ENCODE measurements around the gene RBMS2.
A peak's percentile ranks its signal among the peaks of the same experiment; 100 is the strongest.

RBMS2 gene

GRCh38 chr12:56632701-56633467 lies 111.3 kb downstream of the RBMS2 start:
- DNase-seq, result no peak

GRCh38 chr12:56633468-56634241 lies 112.0 kb downstream of the RBMS2 start:
- DNase-seq, result no peak

GRCh38 chr12:56634242-56634836 lies 112.7 kb downstream of the RBMS2 start:
- DNase-seq, result peak; percentile 62

- peak; percentile 62 for DNase-seq
These were observed 113.5 kb downstream of the RBMS2 start for GRCh38 chr12:56634837-56635791.

GRCh38 chr12:56635806-56636674 lies 114.4 kb downstream of the RBMS2 start:
- DNase-seq, result peak; percentile 62

GRCh38 chr12:56636675-56637540 lies 115.3 kb downstream of the RBMS2 start:
- DNase-seq, result peak; percentile 98

- DNase-seq, result no peak
These were observed 116.0 kb downstream of the RBMS2 start for GRCh38 chr12:56637621-56638020.

GRCh38 chr12:56641219-56641618 lies 119.6 kb downstream of the RBMS2 start:
- no peak for DNase-seq

- no peak for DNase-seq
These were observed 123.0 kb downstream of the RBMS2 start for GRCh38 chr12:56644654-56645053.

GRCh38 chr12:56645201-56645716 lies 123.6 kb downstream of the RBMS2 start:
- no peak for DNase-seq

Data from NCI-H748 treated with DMSO at 0.1 percent for 48 hours (cell line).